CD4-positive, alpha-beta T cell treated with Interleukin-2 at 100 ng/mL for 4 hours (primary cell): ENCODE data around the gene KIF13A.
"Not testable (repeated sequence)": the region's sequence is repeated elsewhere in the genome, so short reads cannot be mapped to it uniquely, and the experiment has no call there.

Experiments
- DNase-seq: peaks from one replicate; pipeline ENCODE4 v3.0.0-alpha.2; 2020; ENCODE audit warnings: low spot score

The KIF13A gene

GRCh38 chr6:17900011-17900410 lies 87.4 kb downstream of the KIF13A start:
- no peak for DNase-seq

GRCh38 chr6:17899491-17899890 lies 87.9 kb downstream of the KIF13A start:
- DNase-seq: no peak

- no peak for DNase-seq
Observed at GRCh38 chr6:17897681-17898080, 89.8 kb downstream of the KIF13A start.

- no peak for DNase-seq
Observed at GRCh38 chr6:17894905-17895304, 92.5 kb downstream of the KIF13A start.

GRCh38 chr6:17894191-17894590 lies 93.2 kb downstream of the KIF13A start:
- no peak for DNase-seq

- DNase-seq: no peak
Observed at GRCh38 chr6:17892097-17892686, 95.2 kb downstream of the KIF13A start.

GRCh38 chr6:17890309-17890708 lies 97.1 kb downstream of the KIF13A start:
- DNase-seq: no peak

GRCh38 chr6:17889777-17890176 lies 97.7 kb downstream of the KIF13A start:
- DNase-seq: not testable (repeated sequence)

GRCh38 chr6:17886891-17887290 lies 100.5 kb downstream of the KIF13A start:
- no peak for DNase-seq

GRCh38 chr6:17885889-17886576 lies 101.4 kb downstream of the KIF13A start:
- no peak for DNase-seq

GRCh38 chr6:17884498-17885478 lies 102.6 kb downstream of the KIF13A start:
- no peak for DNase-seq

- no peak for DNase-seq
Observed at GRCh38 chr6:17883665-17884497, 103.6 kb downstream of the KIF13A start.

- DNase-seq: no peak
Observed at GRCh38 chr6:17881085-17881858, 106.2 kb downstream of the KIF13A start.

- DNase-seq: no peak
Observed at GRCh38 chr6:17879184-17879583, 108.3 kb downstream of the KIF13A start.

GRCh38 chr6:17878734-17879133 lies 108.7 kb downstream of the KIF13A start:
- DNase-seq: no peak

GRCh38 chr6:17877895-17878440 lies 109.5 kb downstream of the KIF13A start:
- DNase-seq: no peak

GRCh38 chr6:17877196-17877894 lies 110.1 kb downstream of the KIF13A start:
- DNase-seq: no peak

- no peak for DNase-seq
Observed at GRCh38 chr6:17874753-17875152, 112.7 kb downstream of the KIF13A start.

- no peak for DNase-seq
Observed at GRCh38 chr6:17872908-17873307, 114.5 kb downstream of the KIF13A start.

- no peak for DNase-seq
Observed at GRCh38 chr6:17871836-17872235, 115.6 kb downstream of the KIF13A start.
